Endodermal cell (in vitro differentiated cells): ENCODE measurements around the gene ATXN1. TPM values are rescaled to one million over a fixed set of nuclear protein-coding genes. Genes with fewer than 3 reads are reported as not detected.

ENCODE experiments used
- DNase-seq: peaks from one replicate; pipeline ENCODE4 v3.0.0-alpha.2; 2017
- H3K27ac ChIP-seq: 2 replicates; pipeline ENCODE4 v1.5.1; 2013; ENCODE audit warnings: mild to moderate bottlenecking, low read depth, low read length, moderate library complexity
- H3K27me3 ChIP-seq: 2 replicates; pipeline ENCODE4 v1.6.1; 2013; ENCODE audit warnings: mild to moderate bottlenecking, low read length, moderate library complexity; ENCODE audit not compliant: insufficient read depth, control insufficient read depth, poor library complexity, severe bottlenecking
- H3K36me3 ChIP-seq: 2 replicates; pipeline ENCODE4 v1.7.0; 2013; ENCODE audit warnings: mild to moderate bottlenecking, low read length, moderate library complexity; ENCODE audit not compliant: control insufficient read depth, insufficient read depth
- H3K4me1 ChIP-seq: one replicate; pipeline ENCODE4 v1.7.0; 2013; ENCODE audit warnings: low read length; ENCODE audit not compliant: control insufficient read depth, insufficient read depth
- H3K4me3 ChIP-seq: 2 replicates; pipeline ENCODE4 v1.5.1; 2013; ENCODE audit warnings: mild to moderate bottlenecking, low read length, moderate library complexity
- H3K9ac ChIP-seq: 2 replicates; pipeline ENCODE4 v1.6.1; 2013; ENCODE audit warnings: mild to moderate bottlenecking, low read length, moderate library complexity; ENCODE audit not compliant: poor library complexity, severe bottlenecking; ENCODE audit errors: extremely low read depth
- H3K9me3 ChIP-seq: 2 replicates; pipeline ENCODE4 v1.6.1; 2013; ENCODE audit warnings: mild to moderate bottlenecking, low read length, moderate library complexity; ENCODE audit not compliant: control insufficient read depth
- H3K27ac Mint-ChIP-seq: 2 replicates; pipeline ENCODE4 v1.8.0; 2020; ENCODE audit warnings: mixed read lengths
- H3K27me3 Mint-ChIP-seq: 2 replicates; pipeline ENCODE4 v1.8.0; 2021; ENCODE audit warnings: mild to moderate bottlenecking, mixed read lengths; ENCODE audit not compliant: insufficient read depth
- H3K36me3 Mint-ChIP-seq: 2 replicates; pipeline ENCODE4 v1.8.0; 2020; ENCODE audit warnings: low read depth, mixed read lengths
- H3K4me1 Mint-ChIP-seq: 2 replicates; pipeline ENCODE4 v1.8.0; 2020; ENCODE audit warnings: mixed read lengths
- H3K4me3 Mint-ChIP-seq: 2 replicates; pipeline ENCODE4 v1.8.0; 2020; ENCODE audit warnings: mild to moderate bottlenecking, moderate library complexity, mixed read lengths
- H3K9me3 Mint-ChIP-seq: 2 replicates; pipeline ENCODE4 v1.8.0; 2020; ENCODE audit warnings: mild to moderate bottlenecking, mixed read lengths
- WGBS, 2 experiments: methylation state at CpG; one replicate each; pipeline versions ENCODE4 v1.1.5 to v1.1.7; 2013; ENCODE audit warnings: missing lambda C conversion rate in 2 of 2, mixed read lengths in 1 of 2; ENCODE audit not compliant: insufficient coverage in 1 of 2, insufficient read length in 1 of 2; 5-methylcytosine and 5-hydroxymethylcytosine counted together
- total RNA-seq, 2 donors: library from RNA; stranded (reverse); fragmentation: NEBNext Ultra II Directional in 1 of 2; extraction: Animal tissue kit (Norgen Biotek cat#: 25700) in 1 of 2; gene quantifications; 2 replicates in 1 of 2; 3 replicates in 1 of 2; pipeline ENCODE4 v1.2.1, GENCODE V29; 2021
- TF ChIP-seq, protein P1 (sequence below): fragments of 200-600 bp; sonication (generic); conservative IDR thresholded peaks from 2 replicates; pipeline ENCODE4 v1.5.0; 2021; ENCODE audit warnings: antibody characterized with exemption, mild to moderate bottlenecking

ATXN1 gene
- total RNA-seq, 2 donors from 2014 or later = 10.4 to 15.9 TPM

DNA sequence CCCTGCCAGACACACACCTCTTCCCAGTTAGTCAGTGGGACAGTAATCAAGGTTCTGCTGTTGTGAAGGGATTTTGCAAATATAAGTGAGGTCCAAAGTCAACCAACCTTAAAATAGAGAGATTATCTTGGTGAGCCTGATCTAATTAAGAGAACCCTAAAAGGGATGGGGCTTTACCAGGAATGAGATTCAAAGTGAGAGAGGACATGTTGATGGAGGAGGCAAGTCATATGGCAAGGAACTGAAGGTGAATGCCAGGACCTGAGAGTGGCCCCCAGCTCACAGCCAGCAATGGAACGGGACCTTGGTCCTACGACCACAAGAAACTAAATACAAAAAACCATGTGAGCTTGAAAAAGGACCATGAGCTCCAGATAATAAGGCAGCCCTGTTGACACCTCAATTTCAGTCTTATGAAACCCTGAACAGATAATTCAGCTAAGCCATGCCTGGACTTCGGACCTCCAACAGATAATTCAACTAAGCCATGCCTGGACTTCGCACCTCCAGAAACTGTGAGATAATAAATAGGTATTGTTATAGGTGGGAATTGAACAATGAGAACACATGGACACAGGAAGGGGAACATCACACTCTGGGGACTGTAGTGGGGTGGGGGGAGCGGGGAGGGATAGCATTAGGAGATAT lies 269.5 kb downstream of the ATXN1 start:
- Histone ChIP-seq H3K4me3 (no peak overlapping the region), H3K9ac (no peak overlapping the region), H3K9me3 (no peaks in the 10 kb centered on the region), H3K27ac (no peak overlapping the region), H3K36me3 (no peaks in the 10 kb centered on the region), H3K27me3 (no peaks in the 10 kb centered on the region), H3K4me1 (no peaks in the 10 kb centered on the region)
- H3K9me3 Mint-ChIP-seq = no peaks in the 10 kb centered on the region
- TF ChIP-seq, protein P1, sequence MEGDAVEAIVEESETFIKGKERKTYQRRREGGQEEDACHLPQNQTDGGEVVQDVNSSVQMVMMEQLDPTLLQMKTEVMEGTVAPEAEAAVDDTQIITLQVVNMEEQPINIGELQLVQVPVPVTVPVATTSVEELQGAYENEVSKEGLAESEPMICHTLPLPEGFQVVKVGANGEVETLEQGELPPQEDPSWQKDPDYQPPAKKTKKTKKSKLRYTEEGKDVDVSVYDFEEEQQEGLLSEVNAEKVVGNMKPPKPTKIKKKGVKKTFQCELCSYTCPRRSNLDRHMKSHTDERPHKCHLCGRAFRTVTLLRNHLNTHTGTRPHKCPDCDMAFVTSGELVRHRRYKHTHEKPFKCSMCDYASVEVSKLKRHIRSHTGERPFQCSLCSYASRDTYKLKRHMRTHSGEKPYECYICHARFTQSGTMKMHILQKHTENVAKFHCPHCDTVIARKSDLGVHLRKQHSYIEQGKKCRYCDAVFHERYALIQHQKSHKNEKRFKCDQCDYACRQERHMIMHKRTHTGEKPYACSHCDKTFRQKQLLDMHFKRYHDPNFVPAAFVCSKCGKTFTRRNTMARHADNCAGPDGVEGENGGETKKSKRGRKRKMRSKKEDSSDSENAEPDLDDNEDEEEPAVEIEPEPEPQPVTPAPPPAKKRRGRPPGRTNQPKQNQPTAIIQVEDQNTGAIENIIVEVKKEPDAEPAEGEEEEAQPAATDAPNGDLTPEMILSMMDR = no peak
- H3K27me3 Mint-ChIP-seq = no peaks in the 10 kb centered on the region
- H3K4me1 Mint-ChIP-seq = peaks cover 18% of the 10 kb centered on the region
- DNase-seq = no peak
- H3K4me3 Mint-ChIP-seq = no peak overlapping the region
- WGBS, 2 experiments = 92 to 94% methylated on average over 3 to 5 of the region's 5 CpGs
- no peaks in the 10 kb centered on the region for H3K36me3 Mint-ChIP-seq
- H3K27ac Mint-ChIP-seq = no peak overlapping the region

DNA sequence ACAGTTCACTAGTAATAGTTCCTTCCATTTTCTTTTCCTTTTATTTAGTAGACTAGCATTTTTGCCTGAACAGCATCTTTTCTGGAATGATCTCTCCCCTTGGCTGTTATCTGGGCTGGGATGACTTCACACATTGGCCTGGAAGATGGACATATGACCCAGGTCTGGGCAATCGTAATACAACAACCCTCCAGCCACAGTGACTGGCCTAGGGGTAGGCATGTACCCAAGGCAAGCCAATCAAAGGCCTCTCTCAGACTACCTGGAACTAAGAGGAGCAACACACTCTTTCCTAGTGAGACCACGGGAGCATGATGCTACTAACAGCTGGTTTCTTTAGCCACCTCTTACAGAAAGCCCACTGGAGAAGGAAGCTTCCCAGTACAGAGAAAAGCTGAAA lies 270.6 kb downstream of the ATXN1 start:
- H3K9ac ChIP-seq = no peak overlapping the region
- H3K36me3 ChIP-seq = no peaks in the 10 kb centered on the region
- H3K9me3 ChIP-seq = no peaks in the 10 kb centered on the region
- Mint-ChIP-seq H3K27me3 (no peaks in the 10 kb centered on the region), H3K9me3 (no peaks in the 10 kb centered on the region), H3K36me3 (no peaks in the 10 kb centered on the region), H3K4me3 (no peak overlapping the region), H3K27ac (no peak overlapping the region), H3K4me1 (peaks cover 17% of the 10 kb centered on the region)
- no peaks in the 10 kb centered on the region for H3K4me1 ChIP-seq
- TF ChIP-seq, protein P1 = no peak
- WGBS, 2 experiments = 91 to 92% methylated on average over 2 of the region's 2 CpGs
- no peaks in the 10 kb centered on the region for H3K27me3 ChIP-seq
- no peak overlapping the region for H3K4me3 ChIP-seq
- DNase-seq = no peak
- no peak overlapping the region for H3K27ac ChIP-seq

DNA sequence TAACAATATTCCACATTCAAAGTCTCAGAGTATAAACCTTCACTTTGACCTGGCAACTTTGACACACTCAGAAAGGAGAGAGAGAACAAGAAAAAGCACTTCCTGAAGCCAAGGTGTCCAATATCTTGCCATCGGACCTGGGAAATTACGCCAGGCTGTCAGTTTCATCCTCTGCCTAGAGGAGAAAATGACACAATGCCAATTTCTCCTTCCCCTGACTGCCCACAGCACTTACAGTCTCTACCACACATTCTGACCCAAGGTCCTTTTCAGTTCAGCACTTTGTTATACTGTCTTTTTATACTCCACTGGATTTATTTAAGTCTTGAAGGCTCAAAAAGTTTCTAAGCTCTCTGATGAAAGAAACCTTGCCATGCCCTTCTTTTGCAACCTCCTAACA lies 272.4 kb downstream of the ATXN1 start:
- Histone ChIP-seq H3K27me3 (no peaks in the 10 kb centered on the region), H3K36me3 (no peaks in the 10 kb centered on the region), H3K9me3 (no peaks in the 10 kb centered on the region), H3K4me1 (no peaks in the 10 kb centered on the region), H3K4me3 (no peak overlapping the region), H3K9ac (no peak overlapping the region), H3K27ac (no peak overlapping the region)
- H3K27ac Mint-ChIP-seq = no peak overlapping the region
- 80 to 93% methylated on average over 2 of the region's 2 CpGs for WGBS, 2 experiments
- H3K36me3 Mint-ChIP-seq = no peaks in the 10 kb centered on the region
- no peaks in the 10 kb centered on the region for H3K27me3 Mint-ChIP-seq
- peaks cover 15% of the 10 kb centered on the region for H3K4me1 Mint-ChIP-seq
- no peak overlapping the region for H3K4me3 Mint-ChIP-seq
- no peaks in the 10 kb centered on the region for H3K9me3 Mint-ChIP-seq
- TF ChIP-seq, protein P1 = no peak
- no peak for DNase-seq
